Stimulated activated CD4-positive, alpha-beta T cell treated with anti-CD3 and anti-CD28 coated beads, TNF-alpha, amount 100 ng/mL, for 4 hours (primary cell): ENCODE results near the gene RIMS3.
"Not testable (repeated sequence)": the region's sequence is repeated elsewhere in the genome, so short reads cannot be mapped to it uniquely, and the experiment has no call there.

ENCODE experiments used
- DNase-seq, 3 experiments: peaks; one replicate each; pipeline ENCODE4 v3.0.0-alpha.2; 2020; ENCODE audit warnings: low read depth in 3 of 3

RIMS3 gene

GRCh38 chr1:40630488-40631223 lies 34.8 kb downstream of the RIMS3 start:
- DNase-seq, result no peak

- DNase-seq, result not testable (repeated sequence)
Observed at GRCh38 chr1:40629546-40629945, 35.9 kb downstream of the RIMS3 start.

- no peak for DNase-seq
Observed at GRCh38 chr1:40628903-40629292, 36.6 kb downstream of the RIMS3 start.

- DNase-seq, result no peak
Observed at GRCh38 chr1:40627987-40628902, 37.2 kb downstream of the RIMS3 start.

- DNase-seq, result no peak
Observed at GRCh38 chr1:40626383-40626770, 39.1 kb downstream of the RIMS3 start.

- no peak for DNase-seq
Observed at GRCh38 chr1:40625476-40626382, 39.8 kb downstream of the RIMS3 start.

- DNase-seq, result no peak
Observed at GRCh38 chr1:40625076-40625475, 40.4 kb downstream of the RIMS3 start.

- DNase-seq, result no peak
Observed at GRCh38 chr1:40622936-40623629, 42.4 kb downstream of the RIMS3 start.

GRCh38 chr1:40621821-40622450 lies 43.5 kb downstream of the RIMS3 start:
- DNase-seq, result no peak

GRCh38 chr1:40620586-40621210 lies 44.8 kb downstream of the RIMS3 start:
- DNase-seq, result no peak

- DNase-seq, result no peak
Observed at GRCh38 chr1:40620150-40620549, 45.3 kb downstream of the RIMS3 start.

- no peak for DNase-seq
Observed at GRCh38 chr1:40618108-40618507, 47.4 kb downstream of the RIMS3 start.

- DNase-seq, result peak; percentile 24 to 61 (median 51)
Observed at GRCh38 chr1:40612345-40612831, 53.1 kb downstream of the RIMS3 start.

- DNase-seq, result no peak
Observed at GRCh38 chr1:40610156-40610555, 55.3 kb downstream of the RIMS3 start.

GRCh38 chr1:40607921-40608320 lies 57.6 kb downstream of the RIMS3 start:
- DNase-seq, result no peak

- DNase-seq, result no peak
Observed at GRCh38 chr1:40606978-40607377, 58.5 kb downstream of the RIMS3 start.

GRCh38 chr1:40606194-40606593 lies 59.3 kb downstream of the RIMS3 start:
- DNase-seq, result no peak

GRCh38 chr1:40599926-40600325 lies 65.6 kb downstream of the RIMS3 start:
- no peak for DNase-seq

GRCh38 chr1:40595623-40596022 lies 69.9 kb downstream of the RIMS3 start:
- no peak for DNase-seq

GRCh38 chr1:40594187-40594531 lies 71.3 kb downstream of the RIMS3 start:
- DNase-seq, result no peak
